GM18508 (cell line): Measurements from ENCODE around the gene PRR14L.
"Not testable (repeated sequence)": the region's sequence is repeated elsewhere in the genome, so short reads cannot be mapped to it uniquely, and the experiment has no call there.

ENCODE experiments used
- ATAC-seq: cut with Tn5 transposase; IDR thresholded peaks from one replicate; pipeline ENCODE4 v1.9.1; 2021; ENCODE audit warnings: moderate number of reproducible peaks; ENCODE audit not compliant: insufficient read depth, unreplicated experiment

Gene PRR14L

DNA sequence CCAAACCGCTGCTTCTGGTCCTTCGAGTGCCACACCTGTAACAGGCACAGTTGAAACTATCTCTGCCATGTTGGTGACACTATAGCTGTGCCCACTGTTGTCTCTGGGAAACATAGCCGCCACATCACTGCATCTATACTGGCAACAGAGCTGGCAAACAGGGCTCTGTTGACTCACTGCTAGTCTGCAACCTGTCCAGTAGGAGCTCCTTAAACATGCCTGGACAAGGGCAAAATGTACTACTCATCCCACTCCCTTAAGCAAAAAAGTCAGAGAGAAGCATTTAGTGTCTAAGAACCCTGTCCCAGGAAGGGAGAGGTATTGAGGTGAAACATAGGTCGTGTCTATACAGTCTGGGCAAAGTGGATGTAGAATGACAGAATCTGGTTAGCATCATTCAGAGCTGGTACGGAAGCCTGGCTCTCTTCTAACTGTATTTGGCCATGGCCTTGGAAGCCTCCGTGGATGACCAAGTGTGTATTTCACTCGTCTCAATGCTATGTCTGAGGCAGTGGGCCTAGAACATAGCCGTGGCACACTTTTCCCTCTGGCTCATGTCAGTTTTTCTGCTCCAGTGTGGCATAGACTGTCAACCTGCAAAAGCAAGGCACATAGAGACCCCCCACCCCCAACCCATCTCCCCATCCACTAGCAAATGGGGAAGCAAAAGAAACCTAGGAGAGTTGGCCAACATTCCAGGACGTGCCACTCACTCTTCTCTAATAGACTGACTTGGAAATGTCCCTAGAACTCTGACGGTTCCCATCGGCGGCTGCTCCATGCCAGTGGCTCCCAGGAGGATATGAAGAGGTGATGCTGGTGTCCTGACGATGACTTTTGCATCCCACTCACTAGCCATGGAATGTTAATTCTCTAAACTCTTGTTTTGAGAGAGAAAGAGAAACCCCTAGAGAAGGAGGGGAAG is 66.5 kb downstream of the PRR14L start:
- no peak for ATAC-seq

DNA sequence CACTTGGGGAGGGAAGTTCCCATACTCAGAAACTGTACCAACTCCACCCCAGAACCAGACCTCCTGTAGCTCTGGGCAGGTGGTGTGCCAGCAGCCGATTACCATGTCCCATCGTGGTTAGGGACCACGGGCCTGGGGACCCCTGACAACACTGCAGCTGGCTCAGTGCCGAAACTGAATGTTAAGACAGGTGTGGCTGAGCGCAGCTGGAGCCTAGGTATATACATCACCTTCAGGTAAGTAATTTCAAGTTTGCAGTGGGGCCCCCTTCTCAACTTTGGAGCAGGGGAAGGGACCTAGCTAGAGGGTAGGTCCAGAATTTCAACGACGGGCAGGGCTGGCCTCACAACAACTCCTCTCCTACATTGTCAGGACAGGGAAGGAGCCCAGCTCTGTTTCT is 67.2 kb downstream of the PRR14L start:
- no peak for ATAC-seq

DNA sequence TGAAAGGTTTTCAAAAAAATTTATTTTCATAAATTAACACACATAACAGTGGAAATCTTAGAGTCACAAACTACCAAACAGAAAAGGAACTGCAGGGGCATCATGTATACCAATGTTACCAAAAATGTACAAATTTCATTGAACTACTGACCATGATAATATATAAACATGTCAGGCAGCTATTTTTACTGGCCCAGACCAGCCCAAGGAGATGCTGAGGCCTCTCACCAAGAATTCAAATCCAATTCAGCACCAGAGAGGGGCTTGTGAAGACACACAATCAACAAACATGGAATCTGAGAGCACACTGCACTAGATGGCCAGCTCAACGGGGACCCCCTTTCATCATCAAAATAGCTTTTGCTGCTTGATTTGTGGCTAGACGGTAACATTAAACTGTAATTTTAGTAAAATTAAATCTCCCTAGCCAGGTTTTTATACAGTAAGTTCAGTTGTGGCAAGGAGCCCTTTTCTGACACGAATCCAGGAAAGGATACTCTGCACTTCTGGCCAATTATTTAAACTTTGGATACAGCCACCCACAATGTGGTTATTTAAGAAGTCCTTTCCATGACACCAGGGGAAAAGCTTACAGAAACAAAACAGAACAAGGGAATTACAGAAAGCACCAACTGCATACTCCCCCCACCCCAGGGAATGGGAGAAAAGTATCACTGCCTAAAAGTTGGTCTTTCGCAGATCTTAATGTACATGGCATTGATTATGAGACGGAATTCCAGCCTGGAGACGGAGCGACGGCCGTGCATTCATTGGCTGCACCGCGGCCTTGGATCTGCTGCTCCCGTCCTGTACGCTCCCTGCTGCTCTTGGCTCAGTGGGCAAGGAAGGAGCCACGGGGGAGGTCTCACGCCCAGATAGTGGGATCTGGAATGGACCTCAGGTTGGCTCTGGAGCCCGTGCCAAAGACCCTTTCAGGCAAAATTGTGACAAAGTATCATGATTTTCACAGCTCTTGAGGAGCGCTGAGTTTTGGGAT is 68.3 kb downstream of the PRR14L start:
- ATAC-seq, result no peak

DNA sequence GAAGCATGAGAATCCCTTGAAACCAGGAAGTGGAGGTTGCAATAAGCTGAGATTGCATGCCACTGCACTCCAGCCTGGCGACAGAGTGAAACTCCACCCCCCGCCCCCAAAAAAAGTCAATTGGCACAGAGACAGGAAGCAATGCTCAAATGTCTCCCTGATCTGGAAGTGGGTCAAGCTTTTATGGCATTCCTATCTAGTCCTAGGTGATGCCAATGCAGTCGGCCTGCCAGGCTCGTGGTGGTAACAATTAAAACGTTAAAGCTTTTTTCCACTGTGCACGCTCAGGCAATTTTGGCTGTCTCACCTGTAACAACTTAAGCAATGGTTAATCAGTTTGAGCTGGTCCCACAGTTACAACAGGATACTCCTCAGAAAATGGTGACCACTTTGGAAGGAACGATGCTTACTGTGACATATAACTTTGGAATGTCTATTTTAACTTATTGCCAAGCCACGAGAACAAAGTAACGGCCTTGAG is 69.0 kb downstream of the PRR14L start:
- ATAC-seq, result no peak

DNA sequence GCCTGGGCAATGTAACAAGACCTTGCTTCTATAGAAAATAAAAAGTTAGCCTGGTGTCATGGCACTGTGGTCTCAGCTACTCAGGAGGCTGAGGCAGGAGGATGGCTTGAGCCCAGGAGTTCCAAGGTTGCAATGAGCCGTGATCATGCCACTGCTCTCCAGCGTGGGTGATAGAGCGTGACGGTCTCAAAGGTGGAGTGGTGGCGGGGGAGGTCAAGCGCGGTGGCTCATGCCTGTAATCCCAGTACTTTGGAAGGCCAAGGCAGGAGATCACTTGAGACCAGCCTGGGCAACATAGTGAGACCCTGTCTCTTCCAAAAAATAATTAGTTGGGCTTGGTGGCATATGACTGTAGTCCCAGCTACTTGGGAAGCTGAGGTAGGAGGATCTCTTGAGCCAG is 71.2 kb downstream of the PRR14L start:
- no peak for ATAC-seq

DNA sequence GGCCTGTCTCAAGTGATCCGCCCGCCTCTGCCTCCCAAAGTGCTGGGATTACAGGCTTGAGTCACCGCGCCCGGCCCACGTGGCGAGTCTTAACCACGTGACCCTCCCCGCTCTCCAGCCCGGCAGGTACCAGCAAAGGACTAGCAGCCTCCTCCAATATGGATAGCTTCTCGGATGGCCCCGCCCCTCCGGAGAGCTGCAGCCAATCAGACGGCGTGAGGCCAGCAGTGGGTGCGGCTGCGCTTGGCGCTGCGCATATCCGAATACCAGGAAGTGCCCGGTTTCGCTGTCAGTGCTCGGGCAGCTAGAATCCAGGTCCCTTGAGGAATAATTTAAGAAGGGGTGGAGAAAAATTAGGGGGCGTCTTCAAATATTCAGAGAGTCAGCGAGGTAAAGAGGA is 73.2 kb downstream of the PRR14L start:
- ATAC-seq, result peak; percentile 55

DNA sequence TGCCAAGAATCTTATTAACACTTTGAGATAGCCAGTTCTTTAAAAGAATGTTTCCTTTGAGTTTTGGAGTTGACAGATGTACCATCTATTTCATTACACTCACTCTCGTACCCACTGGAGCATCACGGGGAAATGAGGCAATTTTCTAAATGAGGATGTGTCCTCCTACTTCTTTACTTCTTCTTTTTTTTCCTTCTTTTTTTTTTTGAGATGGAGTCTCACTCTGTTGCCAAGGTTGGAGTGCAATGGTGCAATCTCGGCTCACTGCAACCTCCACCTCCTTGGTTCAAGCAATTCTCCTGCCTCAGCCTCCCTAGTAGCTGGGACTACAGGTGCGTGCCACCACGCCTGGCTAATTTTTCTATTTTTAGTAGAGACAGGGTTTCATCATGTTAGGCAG is 75.7 kb downstream of the PRR14L start:
- ATAC-seq, result not testable (repeated sequence)

DNA sequence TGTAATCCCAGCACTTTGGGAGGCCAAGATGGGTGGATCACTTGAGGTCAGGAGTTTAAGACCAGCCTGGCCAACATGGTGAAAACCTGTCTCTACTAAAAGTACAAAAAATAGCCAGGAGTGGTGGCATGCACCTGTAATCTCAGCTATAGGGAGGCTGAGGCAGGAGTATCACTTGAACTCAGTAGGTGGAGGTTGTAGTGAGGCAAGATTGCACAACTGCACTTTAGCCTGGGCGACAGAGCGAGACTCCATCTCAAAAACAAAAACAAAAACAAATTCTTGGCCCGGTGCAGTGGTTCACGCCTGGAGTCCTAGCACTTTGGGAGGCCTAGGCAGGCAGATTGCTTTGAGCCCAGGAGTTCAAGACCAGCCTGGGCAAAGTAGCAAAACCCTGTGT is 81.1 kb downstream of the PRR14L start:
- not testable (repeated sequence) for ATAC-seq

DNA sequence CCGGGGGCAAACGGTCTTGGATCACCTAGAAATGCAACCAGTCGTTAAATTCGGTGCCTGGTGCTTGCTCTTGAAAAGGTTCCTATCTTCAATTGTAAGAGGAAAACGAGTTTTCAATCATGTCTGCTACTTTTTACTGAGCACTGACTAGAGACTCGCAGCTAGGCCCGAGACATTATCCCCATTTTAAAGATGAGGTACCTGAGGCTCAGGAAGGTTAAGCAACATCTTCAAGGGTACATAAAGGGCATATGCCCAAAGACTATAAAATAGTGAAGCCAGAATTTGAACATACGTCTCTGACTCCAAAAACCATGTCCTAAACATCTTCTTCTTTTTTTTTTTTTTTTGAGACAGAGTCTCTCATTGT is 87.3 kb downstream of the PRR14L start:
- no peak for ATAC-seq

DNA sequence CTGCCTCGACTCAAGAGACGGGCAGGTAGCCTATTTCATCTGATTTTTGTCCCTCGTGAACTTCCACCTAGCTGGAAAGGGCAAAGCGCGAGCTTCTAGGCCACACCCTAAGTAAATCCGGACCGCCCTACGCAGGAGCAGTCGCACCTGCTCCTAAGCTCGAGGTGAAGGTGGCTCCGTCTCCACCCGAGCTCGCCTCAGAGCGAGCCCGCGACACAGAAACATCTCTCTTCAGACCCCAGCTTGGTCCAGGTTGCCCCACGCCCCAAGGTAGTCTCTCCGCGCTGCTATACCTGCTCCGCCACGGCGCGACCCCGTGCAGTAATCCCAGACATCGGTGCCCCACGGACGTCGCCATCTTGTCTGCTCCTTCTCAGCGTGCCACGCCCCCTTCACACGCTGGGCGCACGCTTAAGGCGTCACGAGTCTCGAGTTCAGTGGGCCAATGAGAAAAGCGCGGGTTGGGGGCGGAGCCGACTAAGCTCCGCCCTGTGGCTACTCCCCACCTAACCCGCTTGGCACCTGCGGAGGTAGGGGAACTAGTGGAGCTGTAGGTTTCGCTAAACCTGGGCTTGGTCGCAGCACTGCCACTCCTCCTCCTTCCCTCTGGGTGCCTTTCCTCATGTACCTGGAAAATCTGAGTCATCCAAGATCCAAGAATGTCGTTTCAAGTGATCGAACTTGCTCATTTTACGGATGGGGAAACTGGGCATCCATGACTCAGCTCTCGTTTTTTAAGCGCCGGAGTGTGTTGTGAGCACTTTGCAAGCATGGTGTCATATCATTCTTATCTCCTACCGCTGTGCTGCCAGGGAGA is 87.9 kb downstream of the PRR14L start, which contains the start of gene PISD:
Gene PISD, minus strand, starts transcription at position 365 of the 817 bp plus-strand sequence. Its CDS starts 7 bp downstream, at position 358.
- ATAC-seq, result peak; percentile 62

DNA sequence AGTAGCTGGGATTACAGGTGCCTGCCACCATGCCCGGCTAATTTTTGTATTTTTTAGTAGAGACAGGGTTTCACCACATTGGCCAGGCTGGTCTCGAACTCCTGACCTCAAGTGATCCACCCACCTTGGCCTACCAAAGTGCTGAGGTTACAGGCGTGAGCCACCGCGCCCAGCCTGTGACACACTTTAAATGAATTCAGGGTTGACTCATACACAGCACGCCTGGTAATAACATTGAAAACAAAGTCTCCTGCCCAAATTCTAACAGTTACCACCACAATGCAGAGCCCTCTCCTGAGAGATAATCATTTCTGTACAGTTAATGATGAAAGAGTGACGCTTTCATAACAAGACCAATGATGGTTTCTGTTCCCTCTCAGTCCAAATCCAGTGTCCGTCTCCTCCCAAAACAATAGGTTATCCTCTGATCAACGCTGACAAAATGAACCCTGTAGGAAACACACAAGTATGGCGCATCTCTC is 89.0 kb downstream of the PRR14L start:
- not testable (repeated sequence) for ATAC-seq

DNA sequence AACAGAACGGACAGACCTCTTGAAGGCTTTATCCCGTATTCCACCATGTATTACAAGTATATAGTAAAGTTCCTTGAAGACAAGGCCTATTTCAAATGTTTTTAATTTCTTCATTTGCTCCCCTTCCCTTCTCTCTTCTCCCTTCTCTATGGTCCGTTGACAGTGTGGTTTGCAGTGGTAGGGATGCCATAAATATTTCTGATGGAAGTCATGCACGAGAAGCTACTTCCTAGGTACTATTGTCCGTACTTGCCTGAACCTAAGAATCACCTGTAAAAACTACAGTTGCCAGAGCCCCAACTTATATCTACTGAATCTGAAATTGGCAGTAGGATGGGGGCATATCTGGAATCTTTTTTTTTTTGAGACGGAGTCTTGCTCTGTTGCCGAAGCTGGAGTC is 90.7 kb downstream of the PRR14L start:
- no peak for ATAC-seq

DNA sequence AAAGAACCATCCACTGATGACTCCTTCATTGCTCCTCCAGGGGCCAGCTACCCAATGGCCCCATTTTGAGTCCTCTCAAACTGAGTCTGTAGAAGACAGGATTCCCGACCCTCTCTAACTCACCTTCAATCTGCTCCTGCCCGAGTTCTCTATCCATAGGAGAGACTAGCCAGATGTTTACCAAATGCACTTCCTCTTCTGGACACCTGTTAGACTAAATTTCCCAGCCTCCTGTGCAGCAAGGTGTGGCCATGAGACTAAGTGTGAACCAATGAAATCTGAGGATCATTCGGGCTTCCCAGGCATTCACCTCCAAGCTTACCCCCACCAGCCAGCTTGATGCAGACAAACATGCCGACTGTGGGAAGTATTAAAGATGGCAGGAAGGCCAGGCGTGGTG is 95.5 kb downstream of the PRR14L start:
- no peak for ATAC-seq

DNA sequence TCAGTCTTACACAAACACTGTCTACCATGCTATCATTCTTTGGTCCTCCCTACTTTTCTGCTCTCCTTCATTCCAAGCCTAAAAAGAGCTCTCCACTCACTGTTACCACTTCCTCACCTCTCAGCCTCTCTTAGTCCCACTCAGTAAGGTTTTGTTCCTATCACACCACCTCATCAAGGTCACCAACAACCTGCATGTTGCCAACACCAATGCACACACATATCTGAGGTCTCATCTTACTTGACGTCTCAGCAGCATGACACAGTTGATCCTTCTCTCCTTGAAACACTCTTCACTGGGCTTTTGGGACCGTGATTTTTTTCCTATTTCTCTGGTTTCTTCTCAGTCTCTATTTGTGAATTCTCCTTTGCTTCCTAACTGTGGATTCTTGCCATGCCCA is 96.0 kb downstream of the PRR14L start:
- ATAC-seq, result no peak

DNA sequence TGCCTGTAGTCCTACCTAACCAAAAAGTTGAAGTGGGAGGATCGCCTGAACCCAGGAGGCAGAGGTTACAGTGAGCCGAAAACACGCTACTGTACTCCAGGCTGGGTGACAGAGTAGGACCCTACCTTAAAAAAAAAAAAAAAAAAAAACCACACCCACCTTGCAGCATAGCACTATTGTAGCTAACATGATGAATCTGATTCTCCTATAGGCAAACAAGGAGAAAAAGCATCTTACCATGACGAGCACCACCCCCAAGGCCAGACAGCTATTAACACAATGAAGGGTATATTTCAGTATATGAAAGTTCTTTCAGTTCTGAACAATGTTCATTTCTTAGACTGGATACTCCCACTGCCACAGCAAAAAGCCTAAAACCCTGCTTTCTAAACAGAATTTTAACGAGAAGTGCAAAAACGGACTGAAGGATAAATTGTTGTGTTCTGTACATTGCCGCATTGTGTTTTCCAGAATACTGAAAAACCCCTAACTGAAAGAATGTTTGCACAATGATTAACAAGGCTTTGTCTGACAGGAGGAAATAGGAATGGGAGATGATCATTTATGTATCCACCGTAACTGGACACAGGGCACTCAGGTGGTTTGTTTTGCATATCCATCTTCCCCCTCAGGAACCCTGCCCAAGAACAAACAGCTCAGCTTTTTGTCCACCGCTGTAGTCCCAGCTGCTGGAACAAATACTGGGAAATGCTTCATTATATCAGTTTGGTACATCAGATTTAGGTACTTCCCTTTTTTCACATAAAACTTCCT is 96.8 kb downstream of the PRR14L start:
- no peak for ATAC-seq

DNA sequence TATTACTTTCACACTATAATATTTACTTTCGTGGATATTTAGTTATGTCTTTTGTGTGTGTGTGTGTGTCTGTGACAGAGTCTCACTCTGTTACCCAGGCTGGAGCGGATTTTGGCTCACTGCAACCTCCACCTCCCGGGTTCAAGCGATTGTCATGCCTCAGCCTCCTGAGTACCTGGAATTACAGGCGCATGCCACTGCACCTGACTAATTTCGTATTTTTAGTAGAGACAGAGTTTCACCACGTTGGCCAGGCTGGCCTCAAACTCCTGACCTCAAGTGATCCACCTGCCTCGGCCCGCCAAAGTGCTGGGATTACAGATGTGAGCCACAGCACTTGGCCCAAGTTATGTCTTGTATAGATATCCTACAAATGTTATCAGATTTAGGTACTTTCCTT is 97.8 kb downstream of the PRR14L start:
- ATAC-seq, result no peak

DNA sequence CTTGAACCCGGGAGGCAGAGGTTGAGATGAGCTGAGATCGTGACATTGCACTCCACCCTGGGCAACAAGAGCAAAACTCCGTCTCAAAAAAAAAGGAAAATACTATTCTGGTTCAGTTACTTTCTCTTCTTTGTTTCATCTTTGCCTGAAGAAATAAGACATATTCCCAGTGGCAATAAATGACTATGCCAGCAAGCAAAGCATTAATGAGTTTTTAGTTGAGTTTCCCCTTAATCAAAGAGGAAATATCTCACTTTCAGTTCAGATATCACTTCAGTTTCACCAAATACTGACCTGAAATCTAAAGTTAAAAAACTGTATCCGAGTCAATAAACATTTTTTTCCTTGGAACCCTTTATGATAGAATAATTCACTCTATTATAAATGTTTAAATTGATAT is 98.3 kb downstream of the PRR14L start:
- no peak for ATAC-seq

DNA sequence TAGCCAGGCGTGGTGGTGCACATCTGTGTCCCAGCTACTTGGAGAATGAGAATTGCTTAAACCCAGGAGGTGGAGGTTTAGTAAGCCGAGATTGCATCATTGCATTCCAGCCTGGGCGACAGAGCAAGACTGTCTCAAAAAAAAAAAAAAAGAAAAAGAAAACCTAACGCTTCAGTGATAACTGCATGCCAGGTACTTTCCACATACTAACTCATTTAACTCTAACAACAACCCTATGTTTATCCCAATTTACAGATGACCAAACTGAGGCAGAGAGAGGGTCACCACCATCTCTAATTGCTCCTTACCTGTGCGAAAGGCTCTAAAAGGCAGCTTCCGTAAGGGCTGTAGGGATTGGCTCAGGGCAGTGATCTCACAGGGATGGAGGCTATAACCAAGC is 99.5 kb downstream of the PRR14L start:
- ATAC-seq, result no peak
